Esophagus muscularis mucosa (tissue), 4 donors: Measurements from ENCODE around the gene GLP2R. TPM values are rescaled to one million over a fixed set of nuclear protein-coding genes. Genes with fewer than 3 reads are reported as not detected.
A peak's percentile ranks its signal among the peaks of the same experiment; 100 is the strongest.

ENCODE experiments used
- DNase-seq: peaks from one replicate; pipeline ENCODE4 v3.0.0-alpha.2; 2017; ENCODE audit errors: extremely low spot score
- H3K27ac ChIP-seq, 4 donors: fragments of 200-600 bp; sonication (generic); replicated peaks in 1 of 4; 1 replicate in 3 of 4; 2 replicates in 1 of 4; pipeline ENCODE4 v1.5.1; 2016 to 2019; ENCODE audit warnings: mild to moderate bottlenecking in 1 of 4
- H3K27me3 ChIP-seq, 4 donors: fragments of 200-600 bp; sonication (generic); one replicate each; pipeline versions ENCODE4 v1.5.1 to v1.6.0; 2016 to 2019
- H3K36me3 ChIP-seq, 4 donors: fragments of 200-600 bp; sonication (generic); one replicate each; pipeline ENCODE4 v1.5.1; 2016 to 2019
- H3K4me1 ChIP-seq, 4 donors: fragments of 200-600 bp; sonication (generic); one replicate each; pipeline ENCODE4 v1.5.1; 2016 to 2019
- H3K4me3 ChIP-seq, 4 donors: fragments of 200-600 bp; sonication (generic); 1 replicate in 2 of 4; 2 replicates in 2 of 4; pipeline ENCODE4 v1.5.1; 2016 to 2019; ENCODE audit warnings: mild to moderate bottlenecking in 4 of 4, moderate library complexity in 1 of 4
- H3K9me3 ChIP-seq, 4 donors: fragments of 200-600 bp; sonication (generic); 1 replicate in 3 of 4; 2 replicates in 1 of 4; pipeline ENCODE4 v1.5.1; 2016 to 2019
- EP300 ChIP-seq: sonication (generic); formaldehyde crosslinking; IDR thresholded peaks from one replicate; pipeline ENCODE4 v1.6.1; 2017; ENCODE audit warnings: antibody characterized with exemption
- POLR2A ChIP-seq: fragments of 450-650 bp; IDR thresholded peaks from one replicate; pipeline ENCODE4 v1.6.1; 2017; ENCODE audit warnings: antibody characterized with exemption, moderate library complexity, mild to moderate bottlenecking, low read depth
- POLR2AphosphoS5 ChIP-seq, 2 donors: sonication (generic); formaldehyde crosslinking; IDR thresholded peaks; one replicate each; pipeline ENCODE4 v1.6.1; 2017; ENCODE audit warnings: antibody characterized with exemption in 2 of 2
- WGBS: methylation state at CpG from one replicate; pipeline ENCODE4 v1.1.5; 2018; 5-methylcytosine and 5-hydroxymethylcytosine counted together
- intact Hi-C: fragments of 100-400 bp; cut with DNase I; formaldehyde crosslinking; loops from one replicate; pipeline ENCODE4 v1.15.1; 2023
- total RNA-seq, 4 donors: library from RNA; depleted of rRNA; stranded (reverse); fragments of >200 nt; gene quantifications; one replicate each; pipeline versions ENCODE4 v1.1.0 to v1.2.1, GENCODE V29; 2016
- TF ChIP-seq, protein P1 (sequence below), 3 experiments: fragments of 200-600 bp in 2 of 3; fragments of 450-650 bp in 1 of 3; sonication (generic) in 2 of 3; IDR thresholded peaks; one replicate each; pipeline ENCODE4 v1.5.1; 2017 to 2019; ENCODE audit warnings: antibody characterized with exemption in 3 of 3, mild to moderate bottlenecking in 2 of 3, moderate library complexity in 1 of 3

Gene GLP2R
- total RNA-seq, 4 donors from 2014 or later, result 9.1 to 16.6 (median 14.6) TPM

GRCh38 chr17:9924735-9925191 lies 99.0 kb downstream of the GLP2R start:
- H3K4me1 ChIP-seq, result peaks cover 0 to 18% (median 11%) of the 10 kb centered on the region in 4 donors
- H3K27me3 ChIP-seq, result no peaks in the 10 kb centered on the region
- DNase-seq, result no peak
- peaks cover 0 to 18% (median 13%) of the 10 kb centered on the region in 4 donors for H3K36me3 ChIP-seq
- peak overlapping the region in 1 of 4 donors; percentile 20 for H3K27ac ChIP-seq
- 17% methylated on average over 6 of the region's 6 CpGs for WGBS
- no peaks in the 10 kb centered on the region for H3K9me3 ChIP-seq
- TF ChIP-seq EP300 (no peak), POLR2AphosphoS5 (IDR thresholded peaks at IDR 0.05) (no peak), POLR2A (no peak)
- TF ChIP-seq, protein P1, sequence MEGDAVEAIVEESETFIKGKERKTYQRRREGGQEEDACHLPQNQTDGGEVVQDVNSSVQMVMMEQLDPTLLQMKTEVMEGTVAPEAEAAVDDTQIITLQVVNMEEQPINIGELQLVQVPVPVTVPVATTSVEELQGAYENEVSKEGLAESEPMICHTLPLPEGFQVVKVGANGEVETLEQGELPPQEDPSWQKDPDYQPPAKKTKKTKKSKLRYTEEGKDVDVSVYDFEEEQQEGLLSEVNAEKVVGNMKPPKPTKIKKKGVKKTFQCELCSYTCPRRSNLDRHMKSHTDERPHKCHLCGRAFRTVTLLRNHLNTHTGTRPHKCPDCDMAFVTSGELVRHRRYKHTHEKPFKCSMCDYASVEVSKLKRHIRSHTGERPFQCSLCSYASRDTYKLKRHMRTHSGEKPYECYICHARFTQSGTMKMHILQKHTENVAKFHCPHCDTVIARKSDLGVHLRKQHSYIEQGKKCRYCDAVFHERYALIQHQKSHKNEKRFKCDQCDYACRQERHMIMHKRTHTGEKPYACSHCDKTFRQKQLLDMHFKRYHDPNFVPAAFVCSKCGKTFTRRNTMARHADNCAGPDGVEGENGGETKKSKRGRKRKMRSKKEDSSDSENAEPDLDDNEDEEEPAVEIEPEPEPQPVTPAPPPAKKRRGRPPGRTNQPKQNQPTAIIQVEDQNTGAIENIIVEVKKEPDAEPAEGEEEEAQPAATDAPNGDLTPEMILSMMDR (IDR thresholded peaks at IDR 0.05), result peak; percentile 78 to 90 (median 88)
- no peak overlapping the region for H3K4me3 ChIP-seq
- intact Hi-C loops, result loop anchor here (10.0 kb wide), 3 partner anchors 300 to 690 kb away; no protein-coding TSS in a partner anchor

DNA sequence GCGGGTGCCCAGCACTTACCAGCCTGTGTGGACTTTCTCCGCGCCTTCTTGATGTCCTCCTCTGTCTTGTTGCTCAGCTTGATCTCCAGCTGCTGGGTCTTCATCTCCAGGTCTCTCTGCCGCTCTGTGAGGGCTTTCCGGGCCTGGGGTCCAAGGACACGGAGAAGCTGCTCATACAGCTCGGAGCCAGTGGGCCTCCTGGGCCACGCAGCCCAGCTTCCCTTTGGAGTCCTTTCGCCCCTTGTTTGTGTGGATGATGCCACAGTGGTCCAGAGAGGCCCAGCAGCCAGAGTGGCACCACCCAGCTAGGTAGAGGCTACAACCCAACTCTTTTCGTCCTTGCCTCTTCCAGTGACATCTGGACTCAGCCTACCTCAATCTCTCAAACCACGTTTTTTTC lies 99.7 kb downstream of the GLP2R start:
- TF ChIP-seq EP300 (no peak), POLR2AphosphoS5 (IDR thresholded peaks at IDR 0.05) (no peak), POLR2A (no peak)
- TF ChIP-seq, protein P1 (IDR thresholded peaks at IDR 0.05), result no peak

DNA sequence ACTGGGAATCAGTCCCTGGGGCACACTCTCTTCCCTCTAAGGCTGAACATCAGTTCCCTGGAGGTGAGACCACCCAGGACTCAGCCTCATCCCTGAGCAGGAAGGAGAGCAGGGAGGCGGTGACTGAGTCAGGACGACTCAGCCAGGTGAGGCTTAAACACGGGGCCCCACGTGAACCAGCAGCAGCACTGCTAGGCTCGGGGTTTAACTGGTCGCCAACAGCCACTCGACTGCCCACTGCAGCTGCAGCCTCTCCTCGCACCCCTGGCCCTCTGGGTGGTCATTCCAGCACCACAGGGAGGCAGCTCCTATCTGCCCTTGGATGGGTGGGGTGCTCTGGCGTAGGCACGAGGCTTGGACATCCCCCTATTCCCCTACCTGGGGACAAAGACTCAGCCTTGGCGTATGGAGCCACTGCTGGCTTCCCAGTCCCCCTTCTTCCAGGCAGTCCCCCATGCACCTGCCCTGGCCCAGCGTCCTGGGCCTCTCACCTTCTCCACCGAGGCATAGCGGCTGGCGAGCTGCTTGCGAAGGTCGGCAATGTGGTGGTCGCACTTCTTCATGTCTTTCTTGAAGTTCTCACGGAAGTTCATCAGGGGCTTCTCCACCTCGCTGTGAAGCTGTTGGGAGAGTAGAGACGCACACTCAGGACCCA lies 100.6 kb downstream of the GLP2R start:
- intact Hi-C loops, result loop anchor here (10.0 kb wide), 3 partner anchors 299 to 689 kb away; no protein-coding TSS in a partner anchor
- 91% methylated on average over 11 of the region's 21 CpGs for WGBS
- no peaks in the 10 kb centered on the region for H3K27me3 ChIP-seq

More for the DNA sequence above, 99.7 kb downstream of the GLP2R start:
- no peak for DNase-seq
- Histone ChIP-seq H3K27me3 (no peaks in the 10 kb centered on the region), H3K4me1 (peaks cover 0 to 18% (median 11%) of the 10 kb centered on the region in 4 donors), H3K36me3 (peaks cover 0 to 18% (median 13%) of the 10 kb centered on the region in 4 donors), H3K4me3 (no peak overlapping the region), H3K27ac (peak overlapping the region in 1 of 4 donors; percentile 20), H3K9me3 (no peaks in the 10 kb centered on the region)
- WGBS, result 89% methylated on average over 10 of the region's 11 CpGs
- intact Hi-C loops, result loop anchor here (10.0 kb wide), 3 partner anchors 299 to 689 kb away; no protein-coding TSS in a partner anchor

DNA sequence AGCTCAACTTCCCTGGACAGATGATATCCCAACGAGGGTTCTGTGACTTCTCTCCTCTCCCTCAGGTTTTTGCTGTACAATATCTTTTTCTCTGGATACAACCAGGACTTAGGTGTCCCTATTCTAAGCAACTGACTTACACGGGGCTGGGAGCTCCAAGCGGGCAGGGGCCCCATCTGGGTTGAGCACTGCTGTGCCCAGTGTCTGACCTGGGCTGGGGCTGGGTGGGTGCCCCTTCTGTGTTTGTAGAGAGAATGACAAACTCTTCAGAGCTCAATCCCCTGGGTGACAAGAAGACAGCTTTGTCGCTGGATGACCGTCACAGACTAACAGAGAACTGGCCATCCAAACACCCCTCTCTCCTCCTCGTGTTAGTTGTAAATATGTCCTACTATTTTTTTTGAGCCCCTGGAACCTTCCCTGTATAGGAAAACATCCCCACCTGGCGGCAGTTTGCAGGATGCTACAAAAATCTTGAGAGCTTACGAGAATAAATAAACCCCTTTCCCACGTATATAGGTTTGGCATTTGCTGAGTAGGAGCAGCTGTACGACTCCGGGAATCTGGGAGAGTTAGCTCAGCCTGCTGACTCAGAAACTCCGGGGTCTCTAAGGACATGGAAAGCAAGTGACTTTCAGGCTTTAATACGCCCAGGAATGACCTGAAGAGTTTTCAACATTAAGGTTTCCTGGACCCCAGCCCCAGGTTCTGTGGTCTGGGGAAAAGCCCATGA lies 103.0 kb downstream of the GLP2R start:
- Histone ChIP-seq H3K27ac (peak overlapping the region in 1 of 4 donors; percentile 36), H3K4me3 (no peak overlapping the region), H3K4me1 (peaks cover 0 to 20% (median 15%) of the 10 kb centered on the region in 4 donors), H3K36me3 (peaks cover 0 to 23% (median 12%) of the 10 kb centered on the region in 4 donors), H3K9me3 (no peaks in the 10 kb centered on the region), H3K27me3 (no peaks in the 10 kb centered on the region)
- TF ChIP-seq POLR2A (no peak), EP300 (no peak), POLR2AphosphoS5 (IDR thresholded peaks at IDR 0.05) (no peak)
- TF ChIP-seq, protein P1 (IDR thresholded peaks at IDR 0.05), result peak; percentile 36 to 59 (median 41)
- WGBS, result 31% methylated on average over 13 of the region's 13 CpGs
- intact Hi-C loops, result loop anchor here (2.0 to 10.0 kb wide), 4 partner anchors 198 to 686 kb away; no protein-coding TSS in a partner anchor
- DNase-seq, result no peak

More for the DNA sequence above, 100.6 kb downstream of the GLP2R start:
- no peaks in the 10 kb centered on the region for H3K9me3 ChIP-seq
- TF ChIP-seq EP300 (no peak), POLR2AphosphoS5 (IDR thresholded peaks at IDR 0.05) (no peak), POLR2A (no peak)
- TF ChIP-seq, protein P1 (IDR thresholded peaks at IDR 0.05), result no peak
- no peak overlapping the region for H3K4me3 ChIP-seq
- peaks cover 0 to 16% (median 12%) of the 10 kb centered on the region in 4 donors for H3K36me3 ChIP-seq
- peaks cover 0 to 18% (median 12%) of the 10 kb centered on the region in 4 donors for H3K4me1 ChIP-seq
- no peak for DNase-seq
- no peak overlapping the region for H3K27ac ChIP-seq
